ENCODE measurements around the gene FUBP3. TPM values are rescaled to one million over a fixed set of nuclear protein-coding genes. Genes with fewer than 3 reads are reported as not detected.

The FUBP3 gene
- polyA plus RNA-seq, 3 donors: 9.5 to 17.3 (median 16.3) TPM

GRCh38 chr9:130681769-130682420, 102.5 kb downstream of the FUBP3 start:
- H3K27me3 Mint-ChIP-seq (ENCODE audit: low read depth in 3 of 3): peaks cover 23 to 58% (median 30%) of the 10 kb centered on the region in 3 donors
- H3K4me1 Mint-ChIP-seq: peaks cover 11% of the 10 kb centered on the region
- Histone ChIP-seq H3K27me3 (ENCODE audit: control insufficient read depth in 2 of 2, insufficient read depth in 2 of 2, low read length in 2 of 2) (peaks cover 2 to 28% of the 10 kb centered on the region in 2 donors), H2AFZ (ENCODE audit: insufficient read depth, low read depth, low read length, poor library complexity, severe bottlenecking) (peak overlapping the region; percentile 86), H3K9ac (ENCODE audit: insufficient read depth, low read length, poor library complexity, severe bottlenecking) (peak overlapping the region; percentile 42), H3K4me3 (replicated peaks in 1 of 3; ENCODE audit: low read depth in 2 of 3, low read length in 3 of 3) (peak overlapping the region; percentile 31 to 81 (median 44)), H3K4me1 (ENCODE audit: control insufficient read depth in 1 of 2, insufficient read depth in 2 of 2, low read length in 2 of 2) (peaks cover 13 to 16% of the 10 kb centered on the region in 2 donors), H3K79me2 (ENCODE audit: insufficient read depth, low read length) (no peaks in the 10 kb centered on the region), H3K27ac (ENCODE audit: low read depth in 1 of 2, low read length in 2 of 2) (no peak overlapping the region), H3K36me3 (replicated peaks in 1 of 2; ENCODE audit: control insufficient read depth in 1 of 2, insufficient read depth in 2 of 2, low read length in 2 of 2) (no peaks in the 10 kb centered on the region), H3K9me3 (replicated peaks in 1 of 2; ENCODE audit: control insufficient read depth in 1 of 2, insufficient read depth in 1 of 2, low read length in 2 of 2) (peaks cover 3 to 8% of the 10 kb centered on the region in 2 donors), H4K20me1 (ENCODE audit: insufficient read depth, low read length) (no peaks in the 10 kb centered on the region), H3K4me2 (replicated peaks; ENCODE audit: extremely low read depth, low read length, poor library complexity, severe bottlenecking) (peak overlapping the region; percentile 93)
- peak overlapping the region; percentile 83 to 94 for H3K4me3 Mint-ChIP-seq
- TF ChIP-seq CTCF (IDR thresholded peaks at IDR 0.05): no peak
- DNase-seq: no peak
- H3K9me3 Mint-ChIP-seq: peaks cover 0 to 16% (median 5%) of the 10 kb centered on the region in 7 donors
- peak overlapping the region in 1 of 7 donors; percentile 7 for H3K27ac Mint-ChIP-seq
- WGBS (ENCODE audit: insufficient coverage): 0% methylated on average over 25 of the region's 45 CpGs
- intact Hi-C loops (cut with micrococcal nuclease): loop anchor here (1.0 to 2.0 kb wide), 2 partner anchors 221 kb away; no protein-coding TSS in a partner anchor
- no peaks in the 10 kb centered on the region for H3K36me3 Mint-ChIP-seq

GRCh38 chr9:130682421-130683121, 103.2 kb downstream of the FUBP3 start:
- H3K9ac ChIP-seq (ENCODE audit: insufficient read depth, low read length, poor library complexity, severe bottlenecking): peak overlapping the region; percentile 42
- Mint-ChIP-seq H3K27me3 (ENCODE audit: low read depth in 3 of 3) (peaks cover 24 to 53% (median 31%) of the 10 kb centered on the region in 3 donors), H3K9me3 (peaks cover 0 to 16% (median 5%) of the 10 kb centered on the region in 7 donors), H3K27ac (peak overlapping the region in 2 of 7 donors; percentile 7 to 38), H3K4me3 (peak overlapping the region; percentile 83 to 94), H3K36me3 (no peaks in the 10 kb centered on the region), H3K4me1 (peaks cover 11% of the 10 kb centered on the region)
- TF ChIP-seq CTCF (IDR thresholded peaks at IDR 0.05): peak; percentile 95
- WGBS (ENCODE audit: insufficient coverage): 7% methylated on average over 13 of the region's 22 CpGs
- no peaks in the 10 kb centered on the region for H3K79me2 ChIP-seq (ENCODE audit: insufficient read depth, low read length)
- H3K9me3 ChIP-seq (replicated peaks in 1 of 2; ENCODE audit: control insufficient read depth in 1 of 2, insufficient read depth in 1 of 2, low read length in 2 of 2): peaks cover 3 to 8% of the 10 kb centered on the region in 2 donors
- no peak overlapping the region for H3K27ac ChIP-seq (ENCODE audit: low read depth in 1 of 2, low read length in 2 of 2)
- peaks cover 2 to 28% of the 10 kb centered on the region in 2 donors for H3K27me3 ChIP-seq (ENCODE audit: control insufficient read depth in 2 of 2, insufficient read depth in 2 of 2, low read length in 2 of 2)
- no peaks in the 10 kb centered on the region for H3K36me3 ChIP-seq (replicated peaks in 1 of 2; ENCODE audit: control insufficient read depth in 1 of 2, insufficient read depth in 2 of 2, low read length in 2 of 2)
- H2AFZ ChIP-seq (ENCODE audit: insufficient read depth, low read depth, low read length, poor library complexity, severe bottlenecking): peak overlapping the region; percentile 86
- H4K20me1 ChIP-seq (ENCODE audit: insufficient read depth, low read length): no peaks in the 10 kb centered on the region
- H3K4me1 ChIP-seq (ENCODE audit: control insufficient read depth in 1 of 2, insufficient read depth in 2 of 2, low read length in 2 of 2): peaks cover 13 to 16% of the 10 kb centered on the region in 2 donors
- intact Hi-C loops (cut with micrococcal nuclease): loop anchor here (1.0 to 2.0 kb wide), 2 partner anchors 221 to 222 kb away; no protein-coding TSS in a partner anchor
- H3K4me2 ChIP-seq (replicated peaks; ENCODE audit: extremely low read depth, low read length, poor library complexity, severe bottlenecking): peak overlapping the region; percentile 93
- peak overlapping the region; percentile 31 to 81 (median 44) for H3K4me3 ChIP-seq (replicated peaks in 1 of 3; ENCODE audit: low read depth in 2 of 3, low read length in 3 of 3)
- DNase-seq: peak; percentile 36 to 79 (median 61)
